Uterus (tissue), 2 donors: ENCODE measurements around the gene PTH1R.

Source experiments
- POLR2A ChIP-seq, 2 donors: fragments of 450-650 bp; IDR thresholded peaks; one replicate each; pipeline ENCODE4 v1.6.1; 2016; ENCODE audit warnings: antibody characterized with exemption in 2 of 2, mild to moderate bottlenecking in 1 of 2, moderate library complexity in 1 of 2
- TF ChIP-seq, protein P1 (sequence below), 4 experiments: fragments of 200-600 bp in 2 of 4; fragments of 450-650 bp in 2 of 4; sonication (generic) in 2 of 4; IDR thresholded peaks; one replicate each; pipeline ENCODE4 v1.5.1; 2016 to 2019; ENCODE audit warnings: antibody characterized with exemption in 4 of 4, mild to moderate bottlenecking in 2 of 4, moderate library complexity in 1 of 4

DNA sequence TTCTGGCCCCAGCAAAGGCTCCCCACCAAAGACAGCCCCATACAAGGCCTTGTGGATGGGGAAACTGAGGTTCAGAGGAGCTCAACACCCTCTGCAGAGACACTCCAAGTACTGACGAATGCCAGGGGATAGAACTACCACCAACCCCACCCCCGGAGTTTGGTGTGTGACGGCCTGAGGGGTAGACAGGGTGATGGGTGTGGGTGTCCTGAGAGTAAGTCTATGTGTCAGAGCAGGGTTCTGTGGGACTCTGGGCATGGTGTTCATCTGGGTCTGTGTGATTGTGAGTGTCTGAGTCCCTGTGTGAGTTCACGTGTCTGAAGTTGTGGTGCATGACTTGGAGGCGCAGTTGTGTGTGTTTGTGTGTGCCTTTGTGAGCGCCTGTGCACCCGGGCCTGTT lies 7.4 kb downstream of the PTH1R start:
- TF ChIP-seq, protein P1, sequence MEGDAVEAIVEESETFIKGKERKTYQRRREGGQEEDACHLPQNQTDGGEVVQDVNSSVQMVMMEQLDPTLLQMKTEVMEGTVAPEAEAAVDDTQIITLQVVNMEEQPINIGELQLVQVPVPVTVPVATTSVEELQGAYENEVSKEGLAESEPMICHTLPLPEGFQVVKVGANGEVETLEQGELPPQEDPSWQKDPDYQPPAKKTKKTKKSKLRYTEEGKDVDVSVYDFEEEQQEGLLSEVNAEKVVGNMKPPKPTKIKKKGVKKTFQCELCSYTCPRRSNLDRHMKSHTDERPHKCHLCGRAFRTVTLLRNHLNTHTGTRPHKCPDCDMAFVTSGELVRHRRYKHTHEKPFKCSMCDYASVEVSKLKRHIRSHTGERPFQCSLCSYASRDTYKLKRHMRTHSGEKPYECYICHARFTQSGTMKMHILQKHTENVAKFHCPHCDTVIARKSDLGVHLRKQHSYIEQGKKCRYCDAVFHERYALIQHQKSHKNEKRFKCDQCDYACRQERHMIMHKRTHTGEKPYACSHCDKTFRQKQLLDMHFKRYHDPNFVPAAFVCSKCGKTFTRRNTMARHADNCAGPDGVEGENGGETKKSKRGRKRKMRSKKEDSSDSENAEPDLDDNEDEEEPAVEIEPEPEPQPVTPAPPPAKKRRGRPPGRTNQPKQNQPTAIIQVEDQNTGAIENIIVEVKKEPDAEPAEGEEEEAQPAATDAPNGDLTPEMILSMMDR (IDR thresholded peaks at IDR 0.05) = no peak
- no peak for TF ChIP-seq POLR2A (IDR thresholded peaks at IDR 0.05)
